H1 (cell line): ENCODE results near the gene ANKLE1. TPM values are rescaled to one million over a fixed set of nuclear protein-coding genes. Genes with fewer than 3 reads are reported as not detected.

Experiments used
- CTCF ChIA-PET: fragments of 300-600 bp; sonication (Branson Sonifier 250); formaldehyde crosslinking; loops from one replicate; lab custom pipeline; 2021; ENCODE audit not compliant: partially characterized antibody; lab: Charles Lee
- POLR2A ChIA-PET: fragments of 300-600 bp; sonication (Branson Sonifier 250); formaldehyde crosslinking; loops from one replicate; lab custom pipeline; 2021; ENCODE audit warnings: inconsistent platforms; ENCODE audit not compliant: partially characterized antibody; lab: Charles Lee
- DNase-seq, 2 experiments: peaks; one replicate each; pipeline versions ENCODE4 v3.0.0 to v3.0.0-alpha.2; 2010 to 2022; ENCODE audit warnings: low spot score in 2 of 2, low read depth in 1 of 2, mixed read lengths in 1 of 2
- FAIRE-seq: peaks from 2 replicates; lab custom pipeline; 2011; peaks lifted over from hg19 to GRCh38; lab: Jason Lieb, UNC
- H2AFZ ChIP-seq: 2 replicates; pipeline ENCODE4 v1.8.1; 2012; ENCODE audit warnings: low read length, inconsistent platforms
- H2AK5ac ChIP-seq: 2 replicates; pipeline ENCODE4 v1.6.1; 2013; ENCODE audit warnings: low read depth, low read length
- H2BK120ac ChIP-seq: replicated peaks from 2 replicates; pipeline ENCODE3; 2013; ENCODE audit warnings: low read depth, low read length, inconsistent platforms
- H2BK12ac ChIP-seq: 2 replicates; pipeline ENCODE4 v1.6.1; 2013; ENCODE audit warnings: low read depth, low read length
- H2BK15ac ChIP-seq: 2 replicates; pipeline ENCODE4 v1.6.1; 2013; ENCODE audit warnings: low read length
- H2BK20ac ChIP-seq: 2 replicates; pipeline ENCODE4 v1.6.1; 2013; ENCODE audit warnings: low read length
- H2BK5ac ChIP-seq: 2 replicates; pipeline ENCODE4 v1.6.1; 2013; ENCODE audit warnings: low read depth, low read length
- H3K14ac ChIP-seq: 2 replicates; pipeline ENCODE4 v1.6.1; 2013; ENCODE audit warnings: inconsistent platforms; ENCODE audit not compliant: insufficient read length
- H3K18ac ChIP-seq: 2 replicates; pipeline ENCODE4 v1.6.1; 2013; ENCODE audit warnings: low read length; ENCODE audit errors: extremely low read depth
- H3K23ac ChIP-seq: 2 replicates; pipeline ENCODE4 v1.6.1; 2013; ENCODE audit warnings: inconsistent platforms; ENCODE audit not compliant: insufficient read length
- H3K23me2 ChIP-seq: 2 replicates; pipeline ENCODE4 v1.6.1; 2013; ENCODE audit warnings: low read depth, low read length
- H3K27ac ChIP-seq: 2 replicates; pipeline ENCODE4 v1.6.1; 2011; ENCODE audit warnings: low read depth, low read length, inconsistent platforms
- H3K27me3 ChIP-seq, 4 experiments: replicated peaks in 1 of 4; 1 replicate in 1 of 4; 2 replicates in 3 of 4; pipeline versions ENCODE4 v1.6.1 to v1.8.1; 2011 to 2013; ENCODE audit warnings: low read length in 3 of 4, mild to moderate bottlenecking in 3 of 4, inconsistent platforms in 2 of 4, mixed read lengths in 2 of 4, moderate library complexity in 1 of 4; ENCODE audit not compliant: control insufficient read depth in 3 of 4, insufficient read depth in 3 of 4; ENCODE audit errors: extremely low read depth in 1 of 4
- H3K36me3 ChIP-seq, 4 experiments: 2 replicates each; pipeline versions ENCODE4 v1.6.1 to v1.8.1; 2011 to 2013; ENCODE audit warnings: mild to moderate bottlenecking in 4 of 4, low read length in 3 of 4, moderate library complexity in 2 of 4, control low read depth in 1 of 4, inconsistent platforms in 1 of 4; ENCODE audit not compliant: insufficient read depth in 4 of 4, control insufficient read depth in 2 of 4
- H3K4ac ChIP-seq: replicated peaks from 2 replicates; pipeline ENCODE3; 2013; ENCODE audit warnings: low read length, low read depth, mixed read lengths, inconsistent platforms; ENCODE audit not compliant: insufficient read length
- H3K4me1 ChIP-seq, 4 experiments: replicated peaks in 1 of 4; 1 replicate in 1 of 4; 2 replicates in 3 of 4; pipeline versions ENCODE4 v1.6.1 to v1.8.1; 2011 to 2013; ENCODE audit warnings: low read length in 3 of 4, inconsistent platforms in 2 of 4, mixed read lengths in 1 of 4; ENCODE audit not compliant: insufficient read depth in 4 of 4, control insufficient read depth in 3 of 4
- H3K4me2 ChIP-seq, 2 experiments: 2 replicates each; pipeline versions ENCODE4 v1.6.1 to v1.8.1; 2011 to 2013; ENCODE audit warnings: low read depth in 2 of 2, low read length in 2 of 2, control low read depth in 1 of 2, inconsistent platforms in 1 of 2, mild to moderate bottlenecking in 1 of 2; ENCODE audit not compliant: insufficient read depth in 1 of 2
- H3K4me3 ChIP-seq, 4 experiments: fragments of 200-600, 300-600 bp in 1 of 4; sonication (generic), shearing (Covaris generic), sonication (Bioruptor Twin) in 1 of 4; 2 replicates each; pipeline versions ENCODE4 v1.5.1 to v1.8.1; 2011 to 2016; ENCODE audit warnings: low read length in 4 of 4, low read depth in 3 of 4, control low read depth in 2 of 4, inconsistent platforms in 2 of 4, mild to moderate bottlenecking in 2 of 4, mixed read lengths in 1 of 4, moderate library complexity in 1 of 4; ENCODE audit not compliant: insufficient read depth in 2 of 4; ENCODE audit errors: extremely low read depth in 1 of 4
- H3K56ac ChIP-seq: replicated peaks from 2 replicates; pipeline ENCODE3; 2013; ENCODE audit warnings: low read depth, mild to moderate bottlenecking, mixed read lengths, low read length, inconsistent platforms; ENCODE audit not compliant: insufficient read length
- H3K79me1 ChIP-seq: 2 replicates; pipeline ENCODE4 v1.6.1; 2013; ENCODE audit warnings: low read depth, low read length, control low read depth
- H3K79me2 ChIP-seq, 2 experiments: 2 replicates each; pipeline versions ENCODE4 v1.6.1 to v1.8.1; 2012 to 2013; ENCODE audit warnings: low read length in 2 of 2, mild to moderate bottlenecking in 2 of 2, inconsistent platforms in 1 of 2; ENCODE audit not compliant: insufficient read depth in 2 of 2, control insufficient read depth in 1 of 2
- H3K9ac ChIP-seq, 4 experiments: replicated peaks in 1 of 4; 1 replicate in 1 of 4; 2 replicates in 3 of 4; pipeline versions ENCODE4 v1.6.1 to v1.8.1; 2011 to 2013; ENCODE audit warnings: low read depth in 3 of 4, low read length in 3 of 4, control low read depth in 2 of 4, mild to moderate bottlenecking in 2 of 4, moderate library complexity in 2 of 4, inconsistent platforms in 1 of 4; ENCODE audit errors: extremely low read depth in 1 of 4
- H3K9me3 ChIP-seq, 2 experiments: 2 replicates each; pipeline versions ENCODE4 v1.6.1 to v1.8.1; 2012 to 2013; ENCODE audit warnings: mild to moderate bottlenecking in 2 of 2, moderate library complexity in 2 of 2, control low read depth in 1 of 2, inconsistent platforms in 1 of 2, low read depth in 1 of 2, low read length in 1 of 2, mixed read lengths in 1 of 2; ENCODE audit not compliant: insufficient read depth in 2 of 2
- H4K20me1 ChIP-seq, 2 experiments: replicated peaks in 1 of 2; 2 replicates each; pipeline versions ENCODE3 to v1.8.1; 2011 to 2013; ENCODE audit warnings: inconsistent platforms in 2 of 2, low read length in 2 of 2, mild to moderate bottlenecking in 1 of 2; ENCODE audit not compliant: insufficient read depth in 2 of 2, control insufficient read depth in 1 of 2
- H4K5ac ChIP-seq: 2 replicates; pipeline ENCODE4 v1.6.1; 2013; ENCODE audit warnings: low read length, low read depth, mixed read lengths, inconsistent platforms; ENCODE audit not compliant: insufficient read length
- H4K8ac ChIP-seq: 2 replicates; pipeline ENCODE4 v1.8.0; 2013; ENCODE audit warnings: mild to moderate bottlenecking, moderate library complexity, low read length, inconsistent platforms; ENCODE audit not compliant: insufficient read depth; ENCODE audit errors: extremely low read depth
- H4K91ac ChIP-seq: replicated peaks from 2 replicates; pipeline ENCODE3; 2013; ENCODE audit warnings: low read length, mixed read lengths, inconsistent platforms; ENCODE audit not compliant: insufficient read length
- HDAC2 ChIP-seq, 2 experiments: fragments of 300-600 bp in 1 of 2; sonication (generic) in 1 of 2; IDR thresholded peaks; 2 replicates each; pipeline ENCODE4 v1.6.1; 2011 to 2012; ENCODE audit warnings: low read depth in 2 of 2, low read length in 2 of 2, mild to moderate bottlenecking in 2 of 2, moderate library complexity in 2 of 2, borderline replicate concordance in 1 of 2, inconsistent platforms in 1 of 2
- KDM1A ChIP-seq: fragments of 200-600, 300-600 bp; sonication (generic); IDR thresholded peaks from 2 replicates; pipeline ENCODE4 v1.7.1; 2016; ENCODE audit warnings: mild to moderate bottlenecking, low read length, borderline replicate concordance
- POLR2A ChIP-seq, 2 experiments: IDR thresholded peaks; 1 replicate in 1 of 2; 2 replicates in 1 of 2; pipeline ENCODE4 v1.6.1; 2011; ENCODE audit warnings: low read depth in 2 of 2, low read length in 2 of 2, mild to moderate bottlenecking in 2 of 2; ENCODE audit errors: control extremely low read depth in 1 of 2
- POLR2AphosphoS5 ChIP-seq: IDR thresholded peaks from 2 replicates; pipeline ENCODE4 v1.6.1; 2011; ENCODE audit warnings: low read depth, low read length
- SIX5 ChIP-seq: IDR thresholded peaks from 2 replicates; pipeline ENCODE4 v1.6.1; 2011; ENCODE audit warnings: mild to moderate bottlenecking, low read depth, low read length
- SUZ12 ChIP-seq: fragments of 200-600 bp; sonication (generic); IDR thresholded peaks from 2 replicates; pipeline ENCODE4 v1.6.1; 2012; ENCODE audit warnings: mild to moderate bottlenecking, inconsistent platforms, low read length, moderate library complexity, mixed read lengths
- WGBS, 2 experiments: shearing (Covaris generic) in 1 of 2; methylation state at CpG; one replicate each; pipeline versions ENCODE4 v1.1.6 to v1.1.7; 2013 to 2015; ENCODE audit warnings: low lambda C conversion rate in 2 of 2, mixed read lengths in 2 of 2, inconsistent platforms in 1 of 2, low coverage in 1 of 2, missing lambda C conversion rate in 1 of 2; ENCODE audit not compliant: insufficient replicate concordance in 2 of 2, insufficient coverage in 1 of 2, insufficient read length in 1 of 2; ENCODE audit errors: extremely low coverage in 1 of 2, missing lambda C conversion rate in 1 of 2; 5-methylcytosine and 5-hydroxymethylcytosine counted together
- polyA plus RNA-seq, 7 experiments: library from polyadenylated mRNA; depleted of rRNA in 3 of 7; stranded (reverse) in 5 of 7; unstranded in 2 of 7; fragments of >200 nt in 5 of 7; fragments of 200-250 nt in 2 of 7; gene quantifications; 1 replicate in 5 of 7; 2 replicates in 1 of 7; 4 replicates in 1 of 7; pipeline versions ENCODE4 v1.2.1 to v1.2.3, GENCODE V29; 2011 to 2013; ENCODE audit warnings: missing spikeins in 2 of 7, mixed read lengths in 2 of 7
- total RNA-seq: library from RNA; stranded (reverse); fragmentation: NEBNext Ultra II Directional; extraction: Animal tissue kit (Norgen Biotek cat#: 25700); gene quantifications from 2 replicates; pipeline ENCODE4 v1.2.1, GENCODE V29; 2021

Gene ANKLE1
- total and polyA plus RNA-seq, 2 of the 8 experiments (the other 6 are each of a cell fraction or from before 2014, with no cell fraction given), result 6.1 to 9.6 TPM

GRCh38 chr19:17242431-17243208 is 39.1 kb upstream of the ANKLE1 start:
- no peak overlapping the region for H3K23ac ChIP-seq
- H3K14ac ChIP-seq, result no peak overlapping the region
- no peak overlapping the region for H3K56ac ChIP-seq
- CTCF ChIA-PET, result interaction anchor here (1.0 to 1.9 kb wide), 9 partner anchors 8 to 61 kb away, joined by 3 to 7 read pairs (median 3); partner anchors contain the start of genes ABHD8, BABAM1 and USE1
- FAIRE-seq, result no peak
- no peak for DNase-seq
- H2BK12ac ChIP-seq, result no peak overlapping the region; the same call in 1 of the 2 replicates
- H4K20me1 ChIP-seq, result peaks cover 13 to 15% of the 10 kb centered on the region in 2 experiments
- no peak overlapping the region for H4K5ac ChIP-seq
- no peak overlapping the region for H3K4ac ChIP-seq
- H3K27ac ChIP-seq, result no peak overlapping the region; the same call in 1 of the 2 replicates
- H2AK5ac ChIP-seq, result peak overlapping the region; percentile 65; the same call in 1 of the 2 replicates
- no peaks in the 10 kb centered on the region for H3K9me3 ChIP-seq
- H2BK15ac ChIP-seq, result 0 out of 2 replicates have a peak overlapping the region, but pooled peaks have one; percentile 18
- H3K23me2 ChIP-seq, result peaks cover 2% of the 10 kb centered on the region; the same call in 1 of the 2 replicates
- H3K4me1 ChIP-seq, result peaks cover 3 to 23% (median 15%) of the 10 kb centered on the region in 4 experiments
- POLR2A ChIA-PET, result interaction anchor here (0.6 to 6.4 kb wide), 16 partner anchors 10 to 49 kb away, joined by 3 to 118 read pairs (median 4); partner anchors contain the start of genes ANKLE1, BABAM1, OCEL1 and USE1
- no peak overlapping the region for H2BK120ac ChIP-seq
- peaks cover 26 to 54% of the 10 kb centered on the region in 2 experiments; a peak in 3 of 4 replicates for H3K79me2 ChIP-seq
- peak overlapping the region; percentile 74 to 83; a peak in 3 of 4 replicates for H3K4me2 ChIP-seq
- H3K9ac ChIP-seq, result peak overlapping the region in 1 of 4 experiments; percentile 6; a peak in 1 of 7 replicates
- no peak overlapping the region for H2BK20ac ChIP-seq
- H4K91ac ChIP-seq, result no peak overlapping the region
- peaks cover 0 to 16% (median 3%) of the 10 kb centered on the region in 4 experiments; a peak in 4 of 8 replicates for H3K36me3 ChIP-seq
- peaks cover 12% of the 10 kb centered on the region for H3K79me1 ChIP-seq
- peak overlapping the region in 2 of 4 experiments; percentile 4 to 83; a peak in 3 of 8 replicates for H3K4me3 ChIP-seq
- H2BK5ac ChIP-seq, result peak overlapping the region; percentile 87; the same call in 1 of the 2 replicates
- H3K18ac ChIP-seq, result 0 out of 2 replicates have a peak overlapping the region, but pooled peaks have one; percentile 24
- no peak overlapping the region for H4K8ac ChIP-seq
- no peaks in the 10 kb centered on the region for H3K27me3 ChIP-seq
- no peak overlapping the region for H2AFZ ChIP-seq
- WGBS, 2 experiments, result 76% methylated on average over 8 of the region's 8 CpGs; no CpG with 5 or more reads in 1 of the 2 experiments
- TF ChIP-seq SUZ12 (no peak), KDM1A (peak; percentile 71; the same call in 1 of the 2 replicates), POLR2A (IDR thresholded peaks at IDR 0.05; ENCODE audit: control extremely low read depth in 1 of 2, low read depth in 2 of 2, low read length in 2 of 2) (0 out of 3 replicates have a peak, but pooled peaks of 1 of the 2 experiments have one; percentile 15), HDAC2 (IDR thresholded peaks at IDR 0.05; ENCODE audit: borderline replicate concordance in 1 of 2, low read depth in 2 of 2, low read length in 2 of 2) (0 out of 4 replicates have a peak, but pooled peaks of 1 of the 2 experiments have one; percentile 26), POLR2AphosphoS5 (0 out of 2 replicates have a peak, but pooled peaks have one; percentile 22), SIX5 (no peak)
